8988T (cell line): ENCODE results near the gene ASB15.
"Not testable (repeated sequence)": the region's sequence is repeated elsewhere in the genome, so short reads cannot be mapped to it uniquely, and the experiment has no call there.

Experiments
- DNase-seq: peaks from one replicate; pipeline ENCODE4 v3.0.0; 2011

The ASB15 gene

DNA sequence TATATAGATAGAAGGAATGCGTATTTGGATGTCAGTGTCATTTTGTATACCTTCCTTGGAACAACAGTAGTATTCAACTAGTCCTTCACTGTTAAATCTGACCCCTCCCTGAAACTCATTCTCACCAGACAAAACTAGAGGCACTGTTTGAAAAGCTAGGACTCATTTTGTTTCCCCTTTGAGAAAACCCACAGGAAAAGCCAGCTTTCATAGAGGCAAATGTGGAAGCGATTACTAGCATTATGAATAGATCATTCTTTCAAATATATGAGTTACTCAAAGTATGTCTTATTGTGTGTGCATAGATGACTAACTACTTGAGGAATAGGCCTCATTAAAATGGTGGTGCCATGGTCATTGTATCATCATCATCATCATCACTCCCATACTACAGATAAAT is 1.9 kb upstream of the ASB15 start:
- DNase-seq: no peak

DNA sequence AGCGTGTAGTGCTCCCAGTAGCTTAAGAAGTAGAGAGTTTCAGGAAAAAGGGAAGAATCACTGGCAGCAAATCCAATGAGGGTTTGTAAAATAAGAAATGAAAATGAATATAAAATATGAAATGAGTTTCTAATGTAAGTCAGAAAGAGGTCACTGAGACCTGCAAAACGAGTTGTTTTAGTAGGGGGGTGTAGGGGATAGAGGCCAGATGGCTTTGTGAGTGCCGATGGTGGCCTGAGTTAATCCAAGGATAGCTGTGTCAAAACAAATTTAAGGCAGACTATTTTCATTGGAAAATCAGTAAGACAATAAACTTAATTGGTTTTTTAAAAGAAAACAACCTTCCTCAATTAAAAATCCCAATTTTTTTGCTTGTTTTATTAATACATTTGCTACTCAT is 745 bp upstream of the ASB15 start:
- no peak for DNase-seq

DNA sequence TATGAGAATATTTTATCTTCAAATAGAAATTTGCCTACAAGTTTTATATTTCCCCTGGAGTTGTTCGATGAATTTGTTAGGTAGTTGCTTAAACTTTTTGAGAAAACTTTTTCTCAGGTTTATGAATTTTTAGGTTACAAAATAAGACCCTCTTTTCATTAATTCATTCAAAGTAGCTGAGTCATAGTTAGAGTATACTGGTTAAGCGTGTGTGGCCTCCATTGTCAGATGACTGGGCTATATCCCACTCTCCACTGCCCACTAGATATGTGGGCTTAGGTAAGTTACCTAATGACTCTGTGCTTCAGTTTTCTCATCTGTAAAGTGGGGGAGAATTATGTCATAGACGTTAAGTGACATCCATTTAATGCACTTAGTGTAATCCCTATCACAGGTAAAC is 1.0 kb downstream of the ASB15 start:
- no peak for DNase-seq

DNA sequence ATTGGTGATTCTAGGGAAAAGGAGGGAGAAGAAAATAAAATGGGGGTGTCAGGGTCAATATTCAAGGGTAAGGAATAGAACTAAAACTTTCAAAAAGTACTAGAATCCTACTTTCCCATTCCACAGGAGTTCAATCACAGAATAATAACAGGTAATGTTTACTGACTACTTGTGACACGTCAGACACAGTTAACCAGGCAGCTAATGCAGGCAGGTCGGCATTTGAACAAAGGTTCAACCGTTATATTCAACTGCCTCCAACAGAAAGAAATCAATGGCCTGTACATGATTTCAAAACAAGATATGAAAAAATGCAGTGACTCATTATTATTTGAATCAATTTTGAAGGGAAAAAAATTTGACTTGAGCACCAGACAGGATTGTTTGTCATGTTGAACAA is 3.1 kb downstream of the ASB15 start:
- DNase-seq: no peak

DNA sequence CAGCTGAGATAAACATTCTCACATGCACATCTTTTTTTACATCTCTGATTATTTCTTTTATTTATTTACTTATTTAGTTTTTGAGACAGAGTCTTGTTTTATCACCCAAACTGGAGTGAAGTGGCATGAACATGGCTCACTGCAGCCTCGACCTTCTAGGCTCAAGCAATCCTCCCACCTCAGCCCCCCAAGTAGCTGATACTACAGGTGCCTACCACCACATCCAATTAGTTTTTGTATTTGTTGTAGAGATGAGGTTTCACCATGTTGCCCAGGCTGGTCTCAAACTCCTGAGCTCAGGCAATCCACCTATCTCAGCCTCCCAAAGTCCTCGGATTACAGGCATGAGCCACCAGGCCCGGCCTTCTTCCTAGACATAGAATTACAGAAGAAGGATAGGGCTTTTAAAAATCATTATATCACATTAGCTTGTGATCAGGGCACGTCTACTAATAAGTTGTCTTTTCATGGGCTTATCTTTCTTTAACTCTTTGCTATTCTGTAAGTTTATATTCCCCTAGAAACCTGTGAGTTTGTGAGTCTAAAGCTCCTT is 5.9 kb downstream of the ASB15 start:
- DNase-seq: no peak

DNA sequence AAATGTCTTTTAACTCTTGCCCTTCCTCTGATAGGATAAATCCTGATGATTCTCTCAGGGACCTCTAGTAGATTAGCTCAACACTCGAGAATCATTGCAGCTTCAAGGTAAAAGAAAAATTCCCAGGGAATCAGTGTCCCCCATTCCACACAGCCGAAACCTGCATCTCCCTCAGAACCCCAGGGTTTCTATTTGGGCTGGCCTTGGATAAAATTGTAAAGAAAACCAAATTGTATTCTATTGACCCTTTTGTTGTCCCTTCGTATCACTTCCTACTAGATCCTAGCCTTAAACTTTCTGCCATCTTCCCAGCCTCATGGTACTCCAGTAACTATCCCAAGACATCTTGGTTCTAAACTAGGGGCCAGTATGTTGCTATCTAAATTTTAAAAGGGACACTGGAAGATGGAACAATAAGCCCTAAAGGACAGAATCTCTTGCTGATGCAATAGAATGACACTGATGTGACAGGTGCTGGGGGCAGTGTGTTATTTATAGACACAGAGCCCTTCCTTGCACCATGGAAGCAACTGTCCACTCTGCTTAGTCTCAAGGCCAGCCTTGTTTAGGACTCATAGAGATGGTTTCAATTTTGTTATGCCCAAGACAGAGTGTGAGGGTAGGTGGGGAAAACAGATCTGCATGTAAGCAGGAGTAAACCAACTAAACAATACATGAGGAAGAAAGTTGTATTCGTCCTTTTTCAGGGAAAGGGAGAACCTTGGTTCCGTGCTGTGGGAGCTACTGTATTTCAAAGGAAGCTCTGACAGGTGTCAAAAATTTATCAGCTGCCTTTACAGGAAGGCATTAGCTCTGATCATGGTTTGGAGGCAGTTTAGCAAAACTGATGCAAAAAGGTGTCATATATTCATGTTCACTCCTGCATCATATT is 7.6 kb downstream of the ASB15 start:
- no peak for DNase-seq

DNA sequence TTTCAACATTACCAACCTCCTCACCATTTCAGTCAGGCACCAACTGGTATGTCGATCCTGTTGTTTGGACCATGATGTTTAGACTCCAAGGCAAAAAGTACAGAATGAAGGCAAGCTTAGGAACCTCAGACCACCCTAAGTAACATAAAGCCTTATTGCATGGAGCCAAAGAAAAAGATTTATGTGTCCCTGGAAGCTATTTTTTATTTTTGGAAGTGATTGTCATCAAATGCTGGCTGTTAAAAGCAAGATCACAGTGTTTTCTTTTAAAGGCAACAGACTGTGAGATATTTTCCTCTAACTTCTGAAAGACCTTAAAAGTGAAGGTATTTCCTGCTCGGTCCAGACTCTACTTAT is 8.2 kb downstream of the ASB15 start:
- no peak for DNase-seq

DNA sequence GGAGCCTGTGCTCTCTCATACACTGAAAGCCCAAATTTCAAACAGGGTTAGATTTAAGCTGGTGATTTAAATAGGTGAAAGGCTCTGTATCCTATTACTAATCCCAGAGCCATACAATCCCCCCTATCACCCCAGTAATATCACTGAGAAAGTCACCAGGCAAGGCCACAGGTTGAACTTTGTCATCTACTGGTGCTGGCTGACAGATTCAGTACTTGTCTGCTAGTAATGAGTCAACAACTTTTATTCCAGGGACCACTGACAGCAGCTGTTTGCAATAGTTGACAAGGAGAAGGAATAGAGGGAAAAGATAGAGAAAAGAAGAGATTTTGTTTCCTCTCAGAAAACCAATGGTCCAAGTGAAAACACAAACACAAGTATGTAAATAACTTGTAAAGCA is 10.4 kb downstream of the ASB15 start:
- no peak for DNase-seq

DNA sequence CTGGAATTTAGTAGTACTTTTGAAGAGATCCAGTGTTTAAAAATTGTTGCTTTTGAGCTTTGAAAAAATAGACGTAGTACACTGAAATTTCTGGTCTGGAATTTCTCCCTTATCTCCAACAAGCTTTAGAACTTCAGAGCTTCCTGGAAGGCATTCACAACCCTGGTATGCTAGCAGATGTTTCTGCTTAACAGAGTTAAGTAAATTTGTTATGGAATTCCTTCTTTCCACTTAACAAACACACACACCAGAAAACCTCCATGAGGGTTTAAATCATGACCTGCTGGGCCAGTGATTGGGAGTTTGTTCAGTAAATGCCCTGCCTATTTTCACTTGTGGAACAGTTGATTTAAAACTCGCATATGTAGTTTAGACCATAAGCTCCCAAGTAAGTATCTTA is 13.7 kb downstream of the ASB15 start:
- DNase-seq: no peak

DNA sequence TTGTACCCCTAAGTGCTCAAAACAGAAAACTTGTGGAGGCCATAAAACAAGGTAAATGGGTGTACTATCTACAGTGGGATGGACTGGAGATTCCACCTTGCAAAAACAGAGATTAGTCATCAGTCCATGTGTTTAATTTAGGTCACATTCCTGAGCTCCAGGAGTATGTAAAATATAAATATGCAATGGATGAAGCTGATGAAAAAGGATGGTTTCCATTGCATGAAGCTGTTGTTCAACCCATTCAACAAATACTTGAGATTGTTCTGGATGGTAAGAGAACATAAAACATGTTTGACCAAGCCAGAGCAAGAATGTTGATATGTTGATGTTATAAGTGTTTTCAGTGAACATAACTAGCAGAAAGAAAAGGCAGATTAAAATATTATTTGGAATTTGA is 14.6 kb downstream of the ASB15 start:
- no peak for DNase-seq

DNA sequence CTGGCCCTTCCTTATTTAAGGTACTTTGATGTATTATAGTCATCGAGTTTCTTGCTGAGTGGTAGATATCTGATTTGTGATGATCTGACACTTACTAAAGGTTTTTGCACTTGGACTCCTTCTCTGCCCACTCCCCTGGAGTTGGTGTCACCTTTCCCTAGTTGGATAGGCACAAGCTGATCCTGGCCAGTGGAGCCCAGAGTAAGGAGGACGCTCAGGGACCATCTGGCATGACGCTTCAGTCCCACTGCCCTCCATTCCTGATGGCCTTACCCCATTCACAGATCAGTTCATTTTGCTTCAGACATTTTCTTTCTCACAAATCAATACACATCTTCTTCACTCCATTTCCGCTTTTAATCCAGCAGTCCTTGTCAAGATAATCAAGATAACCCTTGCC is 20.1 kb downstream of the ASB15 start:
- DNase-seq: no peak

DNA sequence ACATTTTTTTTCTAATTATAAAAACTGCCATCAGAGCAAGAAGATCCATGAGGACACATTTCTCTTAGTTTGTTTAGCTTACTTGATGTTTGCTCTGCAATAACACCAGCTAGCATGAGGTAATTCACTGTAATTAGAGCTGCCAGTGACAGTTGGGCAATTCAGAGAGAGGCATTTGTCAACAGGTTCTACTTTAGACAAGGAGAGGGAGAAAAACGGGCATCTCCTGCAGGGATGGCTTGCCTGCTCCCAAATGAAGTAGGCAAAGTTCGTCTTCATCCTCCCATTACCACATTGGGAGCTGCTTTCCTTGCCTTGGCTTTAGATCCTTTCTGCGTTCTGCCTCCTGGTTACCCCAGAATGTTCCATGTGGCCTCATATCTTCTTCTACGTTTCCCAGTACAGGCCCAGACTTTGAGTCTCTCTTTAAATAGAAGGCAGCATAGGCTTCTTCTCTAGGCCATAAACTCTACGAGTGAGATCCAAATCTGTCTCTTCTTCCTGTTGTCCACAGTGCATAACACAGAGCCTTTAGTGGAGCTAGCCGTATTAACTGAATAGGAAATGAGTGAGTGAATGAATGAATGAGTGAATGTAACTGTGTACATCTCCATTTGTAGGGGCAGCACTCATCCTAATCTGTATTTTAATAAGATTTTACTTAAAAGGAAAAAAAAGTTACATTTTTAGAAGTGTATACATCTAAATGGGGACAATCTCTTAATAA is 21.2 kb downstream of the ASB15 start:
- DNase-seq: no peak

DNA sequence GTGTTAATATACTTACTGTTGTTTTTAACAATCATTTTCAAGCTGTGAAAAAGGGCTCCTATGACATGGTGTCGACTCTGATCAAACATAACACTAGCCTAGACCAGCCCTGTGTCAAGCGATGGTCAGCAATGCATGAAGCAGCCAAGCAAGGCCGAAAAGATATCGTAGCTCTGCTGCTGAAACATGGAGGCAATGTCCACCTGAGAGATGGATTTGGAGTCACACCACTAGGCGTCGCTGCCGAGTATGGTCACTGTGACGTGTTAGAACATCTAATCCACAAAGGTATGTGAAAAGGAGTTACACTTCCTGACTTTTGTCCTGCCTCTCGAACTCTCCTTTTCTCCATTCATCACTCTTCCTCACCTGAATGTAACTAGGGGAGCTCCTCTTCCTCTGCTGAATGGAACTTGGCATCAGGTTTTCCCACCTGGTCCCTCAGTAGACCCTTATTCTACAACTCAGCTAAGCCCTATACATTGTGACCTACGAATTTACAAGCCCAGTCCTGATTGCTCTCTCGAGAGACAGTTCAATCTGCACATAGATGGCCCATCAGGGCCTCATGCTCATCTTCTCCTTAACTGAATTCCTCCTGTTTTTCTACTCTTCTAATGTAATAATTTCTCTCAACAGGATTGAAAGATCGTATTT is 23.0 kb downstream of the ASB15 start:
- DNase-seq: no peak

DNA sequence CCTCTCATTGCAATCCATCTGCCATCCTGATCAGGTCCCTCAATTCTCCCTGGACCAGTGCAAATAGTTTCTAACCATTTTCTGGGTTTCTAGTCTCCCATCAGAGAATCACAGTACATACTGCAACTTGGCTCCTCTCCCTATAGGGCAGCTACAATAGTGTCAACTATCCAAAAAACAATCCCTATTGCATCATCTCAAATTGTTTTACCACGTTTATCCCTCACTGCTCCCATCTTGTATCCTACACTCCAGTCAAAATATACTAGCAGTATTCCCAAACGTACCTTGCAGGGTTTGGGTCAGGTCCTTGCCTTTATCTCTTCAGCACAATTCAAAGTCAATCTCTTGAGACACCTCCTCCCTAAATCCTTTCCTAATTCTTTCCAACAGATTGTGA is 23.6 kb downstream of the ASB15 start:
- DNase-seq: no peak

DNA sequence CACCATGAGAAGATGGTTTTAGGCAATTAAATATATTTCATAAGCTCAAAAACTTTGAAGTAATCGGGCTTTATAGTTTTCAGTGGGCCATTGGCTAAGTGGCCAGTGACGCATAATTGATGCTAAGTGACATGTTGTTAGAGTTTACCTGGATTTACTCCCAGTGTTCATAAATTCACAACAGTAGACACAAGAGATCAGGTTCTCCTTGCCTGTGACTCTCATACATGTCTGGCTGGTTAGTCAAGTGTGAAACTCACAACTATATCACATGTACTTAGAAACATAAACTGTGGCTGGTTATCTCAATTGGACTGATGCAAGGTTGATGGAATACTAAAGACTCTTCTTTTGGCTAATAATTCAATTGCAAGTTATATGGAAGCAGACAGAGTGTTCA is 26.2 kb downstream of the ASB15 start:
- DNase-seq: no peak

DNA sequence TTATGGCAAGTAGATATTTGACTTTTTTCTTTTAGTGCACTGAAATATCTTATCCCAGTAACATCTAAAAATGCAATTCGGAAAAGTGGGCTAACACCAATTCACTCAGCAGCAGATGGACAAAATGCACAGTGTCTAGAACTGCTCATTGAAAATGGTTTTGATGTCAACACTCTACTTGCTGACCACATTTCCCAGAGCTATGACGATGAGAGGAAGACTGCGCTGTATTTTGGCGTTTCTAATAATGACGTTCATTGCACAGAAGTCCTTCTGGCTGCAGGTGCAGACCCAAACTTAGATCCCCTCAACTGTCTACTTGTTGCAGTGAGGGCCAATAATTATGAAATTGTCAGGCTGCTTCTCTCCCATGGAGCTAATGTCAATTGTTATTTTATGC is 27.2 kb downstream of the ASB15 start:
- no peak for DNase-seq

DNA sequence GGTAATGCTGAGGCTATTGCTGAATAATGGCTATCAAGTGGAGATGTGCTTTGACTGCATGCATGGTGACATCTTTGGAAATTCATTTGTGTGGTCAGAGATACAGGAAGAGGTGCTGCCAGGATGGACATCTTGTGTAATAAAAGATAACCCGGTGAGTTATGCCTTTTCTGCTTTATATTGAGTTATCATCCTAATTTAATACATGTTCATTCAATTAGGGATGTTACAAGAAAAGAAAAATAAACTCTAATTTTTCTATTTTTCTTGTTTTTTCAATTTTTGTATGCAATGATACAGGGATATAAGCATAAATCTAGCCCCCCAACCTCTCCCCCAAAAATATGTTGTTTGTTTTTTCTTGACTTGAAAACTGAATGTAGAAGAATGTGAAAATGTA is 27.7 kb downstream of the ASB15 start:
- no peak for DNase-seq

DNA sequence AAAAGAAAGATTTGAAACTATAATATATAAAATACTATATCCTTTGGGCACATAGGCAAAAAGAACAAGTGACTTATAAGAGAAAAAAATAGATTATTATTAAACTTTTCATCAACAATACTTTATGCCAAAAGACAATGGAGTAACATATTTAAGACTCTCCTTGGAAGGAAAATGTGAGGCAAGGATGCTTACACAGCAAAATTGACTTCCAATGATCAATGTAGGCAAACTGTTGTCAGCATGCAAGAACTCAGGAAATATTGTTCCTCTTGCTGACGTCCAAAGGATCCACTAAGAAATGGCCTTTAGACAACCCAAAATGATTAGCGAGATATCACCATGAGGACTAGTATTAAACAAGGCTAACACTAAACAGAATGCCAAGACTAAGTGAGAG is 31.2 kb downstream of the ASB15 start:
- no peak for DNase-seq

DNA sequence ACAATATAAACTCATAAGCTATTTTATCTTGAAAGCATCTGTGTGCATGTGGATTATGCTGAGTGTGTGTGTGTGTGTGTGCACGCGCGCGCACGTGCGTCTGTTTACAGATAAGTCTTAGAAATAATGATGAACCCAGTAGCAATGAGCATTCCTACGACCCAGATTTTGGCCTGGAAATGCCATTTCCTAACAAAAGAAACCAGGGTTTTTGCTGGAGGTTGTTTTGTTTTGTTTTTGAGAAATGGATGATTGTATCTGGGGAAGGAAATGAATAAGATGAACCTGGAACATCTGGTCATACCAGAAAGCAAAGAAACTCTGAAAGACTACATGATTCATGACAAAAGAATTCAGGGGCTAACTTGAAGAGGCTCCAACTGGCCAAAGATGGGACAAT is 31.9 kb downstream of the ASB15 start:
- no peak for DNase-seq

DNA sequence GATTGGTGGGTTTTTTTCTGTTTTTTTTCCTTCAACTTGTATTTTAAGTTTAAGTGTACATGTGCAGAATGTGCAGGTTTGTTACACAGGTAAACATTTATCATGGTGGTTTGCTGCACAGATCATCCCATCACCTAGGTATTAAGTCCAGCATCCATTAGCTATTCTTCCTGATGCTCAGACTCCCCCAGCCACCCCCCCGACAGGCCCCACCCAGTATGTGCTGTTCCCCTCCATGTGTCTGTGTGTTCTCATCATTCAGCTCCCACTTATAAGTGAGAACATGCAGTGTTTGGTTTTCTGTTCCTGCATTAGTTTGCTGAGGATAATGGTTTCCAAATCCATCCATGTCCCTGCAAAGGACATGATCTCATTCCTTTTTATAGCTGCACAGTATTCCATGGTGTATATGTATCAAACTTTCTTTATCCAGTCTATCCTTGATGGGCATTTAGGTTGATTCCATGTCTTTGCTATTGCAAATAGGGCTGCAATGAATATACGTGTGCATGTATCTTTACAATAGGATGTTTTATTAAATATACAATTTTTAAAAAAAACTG is 32.5 kb downstream of the ASB15 start:
- not testable (repeated sequence) for DNase-seq

DNA sequence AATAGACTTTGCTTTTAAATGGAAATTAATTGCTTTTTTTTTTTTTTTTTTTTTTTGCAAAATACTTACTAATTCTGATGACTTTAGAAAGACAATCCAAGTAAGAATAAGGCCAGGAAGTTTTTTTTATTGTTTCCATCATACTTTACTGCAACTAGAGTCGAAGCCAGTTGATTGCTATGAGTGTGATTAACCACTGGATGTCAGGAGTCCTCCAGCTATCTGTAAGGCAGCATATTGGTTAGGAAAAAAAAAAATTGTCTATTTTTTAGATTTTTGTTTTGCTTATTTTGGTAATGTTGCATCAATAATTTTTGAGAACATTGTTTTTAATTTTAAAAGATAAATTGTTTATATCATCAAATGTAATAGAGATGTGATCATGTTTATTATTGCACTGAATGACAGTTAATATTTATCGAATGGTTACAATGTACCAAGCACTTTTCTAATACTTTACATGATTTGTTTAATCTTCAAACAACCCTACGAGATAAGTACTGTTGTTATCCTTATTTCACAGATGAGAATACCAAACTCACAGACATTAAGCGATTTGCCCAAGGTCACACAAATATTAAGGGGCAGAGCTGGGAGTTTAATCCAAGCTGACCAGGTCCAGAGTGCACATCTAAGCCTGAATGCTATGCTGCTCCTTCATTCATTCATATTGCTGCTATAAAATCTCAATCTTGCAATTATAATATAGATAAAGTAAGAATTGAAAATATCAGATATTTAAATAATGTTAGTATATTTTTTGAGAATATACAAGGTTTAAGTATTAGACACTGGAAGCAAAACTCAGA is 34.1 kb downstream of the ASB15 start:
- DNase-seq: no peak

DNA sequence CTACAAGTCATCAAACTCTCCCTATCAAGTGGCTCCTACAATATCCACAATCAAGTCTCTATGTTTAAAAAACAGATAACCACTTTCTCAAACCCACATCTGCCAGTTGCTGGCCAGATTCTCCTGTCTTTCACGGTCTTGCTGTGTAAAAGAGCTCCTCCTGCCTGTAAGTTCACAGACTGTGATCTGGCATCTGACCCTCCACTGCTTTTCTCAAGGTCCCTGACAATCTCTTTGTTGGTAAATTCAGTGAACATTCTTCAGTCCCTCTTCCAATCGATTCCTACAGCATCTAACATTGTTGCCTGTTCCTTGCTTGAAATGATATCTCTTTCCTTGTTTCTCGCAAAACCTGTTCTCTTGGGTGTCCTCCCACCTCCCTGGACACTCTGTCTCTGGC is 35.6 kb downstream of the ASB15 start:
- no peak for DNase-seq

DNA sequence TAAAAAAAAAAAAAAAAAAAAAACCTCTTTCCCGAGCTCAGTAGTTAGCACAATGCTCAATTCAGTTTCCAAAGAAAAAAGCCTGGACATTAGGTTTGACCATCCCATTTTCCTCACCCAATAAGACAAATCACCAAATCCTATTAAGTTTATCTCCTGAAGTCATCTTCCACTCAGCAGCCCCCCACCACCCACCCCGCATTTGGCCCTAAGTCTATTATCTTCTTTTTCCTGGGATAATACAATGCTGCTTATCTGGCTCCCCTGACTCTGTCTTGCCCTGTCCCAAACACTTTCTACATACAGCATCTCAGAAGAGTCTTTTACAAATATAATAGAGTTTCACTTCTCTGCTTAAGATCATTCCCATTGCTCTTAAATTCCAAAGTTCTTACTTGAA is 36.3 kb downstream of the ASB15 start:
- no peak for DNase-seq
